Urinary bladder (tissue), 4 donors: ENCODE measurements around the gene ZNF408. TPM values are rescaled to one million over a fixed set of nuclear protein-coding genes. Genes with fewer than 3 reads are reported as not detected.

Experiments
- DNase-seq: peaks from one replicate; pipeline ENCODE4 v3.0.0-alpha.2; 2015; ENCODE audit errors: extremely low spot score
- H3K27ac ChIP-seq: one replicate; pipeline ENCODE4 v1.5.1; 2013; ENCODE audit warnings: low read depth, mild to moderate bottlenecking, moderate library complexity
- H3K36me3 ChIP-seq: one replicate; pipeline ENCODE4 v1.6.1; 2013; ENCODE audit warnings: mild to moderate bottlenecking, moderate library complexity; ENCODE audit not compliant: insufficient read depth
- H3K4me1 ChIP-seq: one replicate; pipeline ENCODE4 v1.6.1; 2013; ENCODE audit warnings: mild to moderate bottlenecking, moderate library complexity; ENCODE audit not compliant: insufficient read depth
- H3K4me3 ChIP-seq: one replicate; pipeline ENCODE4 v1.5.1; 2013; ENCODE audit warnings: low read depth, low read length
- WGBS: extraction: QIAGEN DNeasy Blood & Tissue Kit; methylation state at CpG from one replicate; pipeline ENCODE4 v1.1.7; 2013; 5-methylcytosine and 5-hydroxymethylcytosine counted together
- polyA plus RNA-seq: library from polyadenylated mRNA; stranded (reverse); fragments of 200-250 nt; gene quantifications from one replicate; pipeline ENCODE4 v1.2.3, GENCODE V29; 2013
- total RNA-seq: library from RNA; depleted of rRNA; stranded (reverse); fragments of >200 nt; gene quantifications from one replicate; pipeline ENCODE4 v1.2.3, GENCODE V29; 2014
- donor health status: healthy with polysubstance abuse.
- donor health status: healthy.

The ZNF408 gene
- total and polyA plus RNA-seq, 2 donors = 3.1 to 10.3 TPM

DNA sequence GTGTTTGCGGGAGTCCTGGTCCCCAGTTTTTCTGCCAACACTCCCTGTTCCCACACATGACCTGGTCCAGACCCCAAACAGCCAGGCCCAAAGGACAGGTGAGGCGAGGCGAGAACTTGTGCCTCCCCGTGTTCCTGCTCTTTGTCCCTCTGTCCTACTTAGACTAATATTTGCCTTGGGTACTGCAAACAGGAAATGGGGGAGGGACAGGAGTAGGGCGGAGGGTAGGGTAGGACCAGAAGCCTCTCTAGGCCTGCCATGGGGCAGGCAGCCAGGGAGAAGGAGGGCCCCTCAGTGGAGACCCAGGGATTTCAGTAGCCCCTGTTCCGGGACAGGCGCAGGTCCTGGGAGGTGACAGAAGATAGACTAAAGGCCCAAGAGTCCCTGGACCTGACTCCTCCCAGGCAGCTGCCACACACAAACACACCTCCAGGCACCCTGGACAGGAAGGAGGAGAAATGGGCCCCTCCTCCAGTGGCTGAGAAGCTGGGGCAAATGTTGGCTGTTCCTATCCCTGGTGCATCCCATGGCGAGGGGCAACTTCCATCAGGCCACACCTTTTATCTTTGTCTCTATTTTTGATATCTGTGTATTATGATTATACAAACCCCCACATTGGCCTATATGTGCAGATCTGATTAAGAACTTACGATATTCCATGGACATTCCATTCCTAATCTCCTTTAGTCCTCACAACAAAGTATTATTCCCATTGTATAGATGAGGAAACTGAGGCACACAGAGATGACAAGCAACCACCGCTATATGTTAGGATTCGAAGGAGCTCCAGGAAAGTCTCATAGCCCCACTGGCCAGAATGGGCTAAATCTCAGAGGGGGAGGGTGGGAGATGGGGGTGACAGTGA, 17.6 kb downstream of the ZNF408 start:
- peak; percentile 36 for DNase-seq
- Histone ChIP-seq H3K27ac (no peak overlapping the region), H3K4me3 (no peak overlapping the region), H3K36me3 (no peaks in the 10 kb centered on the region), H3K4me1 (no peaks in the 10 kb centered on the region)
- 76% methylated on average over 11 of the region's 11 CpGs for WGBS

DNA sequence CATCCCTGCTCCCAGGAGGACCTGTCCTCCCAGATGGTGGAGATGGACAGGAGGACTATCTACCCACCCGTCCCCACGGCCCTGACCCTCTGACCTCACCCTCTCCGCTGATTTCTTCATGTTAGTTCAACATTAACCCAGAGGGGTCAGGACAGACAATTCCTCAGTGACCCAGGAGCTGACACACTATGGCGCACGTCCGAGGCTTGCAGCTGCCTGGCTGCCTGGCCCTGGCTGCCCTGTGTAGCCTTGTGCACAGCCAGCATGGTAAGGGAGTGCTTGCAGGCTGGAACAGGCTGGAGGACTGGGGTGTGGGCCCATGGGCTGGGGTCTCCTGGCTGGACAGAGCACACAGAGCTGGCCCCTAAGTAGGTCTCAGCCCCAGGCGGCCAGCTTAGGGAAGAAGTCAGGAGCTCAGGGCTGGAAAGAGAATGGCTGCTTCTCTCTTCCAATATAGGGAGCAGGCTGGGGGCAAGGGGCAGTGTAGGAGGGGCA, 18.3 kb downstream of the ZNF408 start, which contains the start of gene F2:
Gene F2 (plus strand): TSS at position 166 of the 495 bp plus-strand sequence. CDS start 23 bp downstream, at position 189.
- WGBS = 74% methylated on average over 7 of the region's 7 CpGs
- H3K36me3 ChIP-seq = no peaks in the 10 kb centered on the region
- H3K4me3 ChIP-seq = no peak within 1 kb of the TSS
- DNase-seq = no peak
- H3K27ac ChIP-seq = no peak within 1 kb of the TSS
- H3K4me1 ChIP-seq = no peaks in the 10 kb centered on the region

DNA sequence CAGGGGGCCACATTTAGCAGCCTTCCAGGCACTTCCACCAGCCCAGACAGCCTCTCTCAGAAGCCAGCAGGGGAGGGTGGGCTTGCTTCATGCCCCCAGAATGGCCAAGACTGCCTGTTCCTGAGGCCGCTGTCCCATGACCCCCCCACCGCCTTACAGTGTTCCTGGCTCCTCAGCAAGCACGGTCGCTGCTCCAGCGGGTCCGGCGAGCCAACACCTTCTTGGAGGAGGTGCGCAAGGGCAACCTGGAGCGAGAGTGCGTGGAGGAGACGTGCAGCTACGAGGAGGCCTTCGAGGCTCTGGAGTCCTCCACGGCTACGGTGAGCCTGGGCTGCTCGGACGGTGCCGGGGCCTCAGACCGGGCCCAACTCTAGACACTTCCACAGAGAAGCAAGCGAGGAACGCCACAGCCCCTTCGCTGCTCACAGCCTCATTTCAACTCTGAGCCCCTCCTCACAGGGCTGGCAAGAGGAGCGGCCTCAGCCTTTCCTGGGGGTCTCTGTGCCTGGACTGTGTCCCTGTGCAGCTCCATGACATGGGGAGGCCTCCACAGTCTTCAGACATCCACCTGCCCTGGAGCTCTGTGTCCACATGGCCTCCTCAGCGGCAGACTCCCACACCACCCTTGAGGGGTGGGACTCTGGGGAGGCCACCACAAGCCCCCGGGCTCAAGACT, 18.9 kb downstream of the ZNF408 start:
- H3K36me3 ChIP-seq = no peaks in the 10 kb centered on the region
- no peak overlapping the region for H3K27ac ChIP-seq
- no peak overlapping the region for H3K4me3 ChIP-seq
- no peaks in the 10 kb centered on the region for H3K4me1 ChIP-seq
- WGBS = 88% methylated on average over 25 of the region's 25 CpGs
- no peak for DNase-seq

DNA sequence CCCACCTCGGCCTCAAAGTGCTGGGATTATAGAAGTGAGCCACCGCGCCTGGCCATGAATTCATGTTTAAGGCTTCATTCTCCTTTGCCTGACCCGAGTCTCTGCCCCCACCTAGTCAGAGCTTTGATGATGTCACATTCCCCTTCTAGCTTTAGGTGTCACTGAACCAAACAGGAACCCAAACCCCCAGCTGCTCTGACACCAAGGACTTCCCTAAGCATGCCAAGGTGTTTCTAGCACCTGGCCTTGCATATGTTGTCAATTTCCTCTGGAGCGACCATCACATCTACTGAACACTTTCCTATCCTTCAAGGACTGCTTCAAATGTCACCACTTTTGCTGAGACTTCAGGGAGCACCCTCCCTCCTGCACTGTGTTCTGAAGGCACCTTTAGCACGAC, 20.5 kb downstream of the ZNF408 start:
- 76% methylated on average over 6 of the region's 6 CpGs for WGBS
- no peak for DNase-seq
- Histone ChIP-seq H3K27ac (no peak overlapping the region), H3K36me3 (no peaks in the 10 kb centered on the region), H3K4me3 (no peak overlapping the region), H3K4me1 (no peaks in the 10 kb centered on the region)

DNA sequence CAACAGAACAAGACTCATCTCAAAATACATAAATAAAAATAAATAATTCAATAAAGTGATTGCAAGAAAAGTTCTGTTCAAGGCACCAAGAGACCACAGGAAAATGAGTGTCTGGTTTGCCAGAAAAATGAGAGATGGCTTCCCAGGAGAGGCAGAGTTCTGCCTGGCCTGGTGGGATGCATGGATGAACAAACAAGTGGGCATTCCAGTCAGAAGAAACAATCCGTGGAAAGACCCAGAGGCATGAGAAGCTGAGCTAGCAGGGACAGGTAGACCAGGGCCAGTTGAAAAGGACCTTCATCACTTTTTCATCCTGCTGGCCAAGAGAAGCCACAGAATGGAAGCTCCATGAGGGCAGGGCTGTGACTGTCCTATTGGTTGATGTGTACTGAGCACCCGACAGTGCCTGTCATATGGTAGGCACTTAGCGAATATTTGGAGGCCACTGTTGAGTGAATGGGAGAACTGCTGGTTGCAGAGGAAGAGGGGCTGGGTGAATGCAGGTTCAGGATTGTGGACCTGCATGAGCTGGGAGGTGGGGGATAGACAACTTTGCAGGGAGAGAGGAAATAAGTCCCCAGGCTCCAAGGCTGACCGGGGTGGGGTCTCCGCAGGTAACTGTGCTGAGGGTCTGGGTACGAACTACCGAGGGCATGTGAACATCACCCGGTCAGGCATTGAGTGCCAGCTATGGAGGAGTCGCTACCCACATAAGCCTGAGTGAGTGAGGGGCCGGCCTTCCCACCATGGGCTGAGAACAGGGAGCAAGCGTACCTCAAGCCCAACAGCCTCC, 21.9 kb downstream of the ZNF408 start:
- no peaks in the 10 kb centered on the region for H3K36me3 ChIP-seq
- 92% methylated on average over 11 of the region's 11 CpGs for WGBS
- no peaks in the 10 kb centered on the region for H3K4me1 ChIP-seq
- no peak for DNase-seq
- no peak overlapping the region for H3K4me3 ChIP-seq
- H3K27ac ChIP-seq = no peak overlapping the region

DNA sequence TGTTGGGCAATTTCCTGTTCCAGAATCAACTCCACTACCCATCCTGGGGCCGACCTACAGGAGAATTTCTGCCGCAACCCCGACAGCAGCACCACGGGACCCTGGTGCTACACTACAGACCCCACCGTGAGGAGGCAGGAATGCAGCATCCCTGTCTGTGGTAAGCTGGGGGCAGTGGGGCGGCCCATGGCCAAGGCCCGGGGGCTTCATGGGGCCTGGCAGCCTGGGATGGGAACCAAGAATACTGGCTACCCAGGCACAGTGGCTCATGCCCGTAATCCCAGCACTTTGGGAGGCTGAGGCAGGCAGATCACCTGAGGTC, 22.5 kb downstream of the ZNF408 start:
- DNase-seq = no peak
- no peaks in the 10 kb centered on the region for H3K36me3 ChIP-seq
- H3K4me3 ChIP-seq = no peak overlapping the region
- no peak overlapping the region for H3K27ac ChIP-seq
- no peaks in the 10 kb centered on the region for H3K4me1 ChIP-seq
- WGBS = 80% methylated on average over 8 of the region's 8 CpGs

DNA sequence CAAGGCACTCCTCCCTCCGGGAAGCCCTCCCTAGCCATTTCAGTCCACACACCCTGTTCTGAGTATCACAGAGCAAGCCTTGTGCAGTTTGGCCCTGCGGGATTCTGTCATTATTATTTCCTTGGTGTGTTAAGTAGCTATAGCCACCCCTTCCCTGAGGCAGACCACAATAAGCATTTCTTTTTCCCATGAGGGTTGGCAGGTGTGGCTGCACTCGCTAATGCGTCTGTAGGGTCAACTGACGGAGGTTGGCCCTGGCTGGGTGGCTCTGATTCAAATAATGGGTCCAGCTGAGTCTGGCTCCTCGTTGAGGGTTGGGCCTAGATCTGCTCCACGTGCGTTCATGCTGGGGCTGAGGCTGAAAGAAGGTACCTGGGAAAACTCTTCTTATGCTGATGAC, 23.3 kb downstream of the ZNF408 start:
- H3K27ac ChIP-seq = no peak overlapping the region
- DNase-seq = no peak
- 62% methylated on average over 8 of the region's 8 CpGs for WGBS
- no peaks in the 10 kb centered on the region for H3K36me3 ChIP-seq
- no peak overlapping the region for H3K4me3 ChIP-seq
- no peaks in the 10 kb centered on the region for H3K4me1 ChIP-seq

DNA sequence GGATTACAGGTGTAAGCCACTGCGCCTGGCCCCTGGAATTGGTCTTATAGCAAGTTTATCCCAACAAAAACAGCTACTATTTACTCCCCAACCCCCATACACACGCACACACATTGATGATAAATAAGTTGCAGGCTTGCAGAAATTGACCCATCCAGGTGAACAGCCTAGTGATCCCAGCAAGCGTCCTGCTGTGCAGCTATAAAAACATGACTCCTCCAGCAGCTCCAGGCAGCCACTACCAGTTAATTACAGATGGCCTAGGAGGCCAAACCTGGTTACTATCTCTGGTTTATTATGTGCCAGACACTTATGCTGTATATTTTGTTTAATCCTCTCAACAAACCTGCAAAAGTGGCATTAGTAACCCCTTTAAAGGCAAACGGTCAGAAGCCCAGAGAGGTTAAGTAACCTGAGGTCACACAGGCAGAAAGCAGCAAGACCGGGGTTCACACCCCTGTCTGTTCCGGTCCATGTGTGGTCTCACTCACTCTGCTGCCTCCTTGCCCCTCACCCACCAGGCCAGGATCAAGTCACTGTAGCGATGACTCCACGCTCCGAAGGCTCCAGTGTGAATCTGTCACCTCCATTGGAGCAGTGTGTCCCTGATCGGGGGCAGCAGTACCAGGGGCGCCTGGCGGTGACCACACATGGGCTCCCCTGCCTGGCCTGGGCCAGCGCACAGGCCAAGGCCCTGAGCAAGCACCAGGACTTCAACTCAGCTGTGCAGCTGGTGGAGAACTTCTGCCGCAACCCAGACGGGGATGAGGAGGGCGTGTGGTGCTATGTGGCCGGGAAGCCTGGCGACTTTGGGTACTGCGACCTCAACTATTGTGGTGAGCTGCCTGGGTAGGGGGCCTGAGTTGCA, 24.7 kb downstream of the ZNF408 start:
- Histone ChIP-seq H3K36me3 (no peaks in the 10 kb centered on the region), H3K4me3 (no peak overlapping the region), H3K4me1 (no peaks in the 10 kb centered on the region), H3K27ac (no peak overlapping the region)
- DNase-seq = no peak
- 83% methylated on average over 19 of the region's 19 CpGs for WGBS

DNA sequence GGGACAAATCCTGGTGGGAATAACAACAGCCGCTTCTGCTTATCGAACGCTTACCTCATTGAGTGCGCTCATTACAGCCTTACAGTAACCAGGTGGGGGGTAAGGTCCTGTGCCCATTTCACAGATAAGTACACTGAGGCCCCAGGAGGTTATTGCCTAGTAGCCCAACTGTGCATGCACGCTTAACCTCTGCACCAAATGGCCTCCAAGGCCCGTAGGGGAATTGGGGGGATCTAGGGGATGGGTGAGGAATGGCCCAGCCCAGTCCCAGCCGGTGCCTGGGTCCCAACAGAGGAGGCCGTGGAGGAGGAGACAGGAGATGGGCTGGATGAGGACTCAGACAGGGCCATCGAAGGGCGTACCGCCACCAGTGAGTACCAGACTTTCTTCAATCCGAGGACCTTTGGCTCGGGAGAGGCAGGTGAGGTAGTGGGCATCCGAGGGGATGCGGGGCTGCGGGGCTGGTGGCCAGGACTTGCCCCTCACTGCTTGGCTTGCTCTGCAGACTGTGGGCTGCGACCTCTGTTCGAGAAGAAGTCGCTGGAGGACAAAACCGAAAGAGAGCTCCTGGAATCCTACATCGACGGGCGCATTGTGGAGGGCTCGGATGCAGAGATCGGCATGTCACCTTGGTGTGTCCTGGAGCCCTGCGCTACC, 25.5 kb downstream of the ZNF408 start:
- Histone ChIP-seq H3K4me3 (no peak overlapping the region), H3K27ac (no peak overlapping the region), H3K36me3 (no peaks in the 10 kb centered on the region), H3K4me1 (no peaks in the 10 kb centered on the region)
- no peak for DNase-seq
- 92% methylated on average over 26 of the region's 26 CpGs for WGBS

DNA sequence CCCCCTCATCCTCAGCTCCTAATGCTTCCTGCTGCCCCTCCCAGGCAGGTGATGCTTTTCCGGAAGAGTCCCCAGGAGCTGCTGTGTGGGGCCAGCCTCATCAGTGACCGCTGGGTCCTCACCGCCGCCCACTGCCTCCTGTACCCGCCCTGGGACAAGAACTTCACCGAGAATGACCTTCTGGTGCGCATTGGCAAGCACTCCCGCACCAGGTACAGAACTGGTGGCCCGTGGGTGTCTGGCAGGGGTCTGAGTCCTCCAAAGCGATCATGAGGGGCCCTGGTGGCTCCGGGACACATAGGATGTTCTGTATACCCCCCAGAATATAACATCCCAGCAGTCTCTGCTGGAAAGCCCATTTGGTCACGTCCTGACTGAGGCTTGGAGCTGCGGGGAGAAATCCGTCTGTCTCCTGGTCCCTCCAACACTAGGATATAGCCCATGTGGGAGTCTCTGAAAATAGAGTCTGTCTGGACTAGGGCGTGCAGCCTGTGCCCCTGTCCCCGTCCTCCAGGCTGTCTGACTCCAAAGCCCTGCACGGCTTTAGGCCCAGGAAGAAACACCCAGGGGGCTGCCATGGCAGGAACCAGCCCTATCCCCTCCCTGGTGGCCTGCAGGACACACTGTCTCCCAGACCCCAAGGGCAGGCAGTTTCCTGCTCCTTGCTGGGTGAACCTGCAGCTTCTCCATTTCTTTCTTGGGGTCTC, 27.3 kb downstream of the ZNF408 start:
- DNase-seq = no peak
- 89% methylated on average over 17 of the region's 17 CpGs for WGBS
- Histone ChIP-seq H3K36me3 (no peaks in the 10 kb centered on the region), H3K27ac (no peak overlapping the region), H3K4me1 (no peaks in the 10 kb centered on the region), H3K4me3 (no peak overlapping the region)

DNA sequence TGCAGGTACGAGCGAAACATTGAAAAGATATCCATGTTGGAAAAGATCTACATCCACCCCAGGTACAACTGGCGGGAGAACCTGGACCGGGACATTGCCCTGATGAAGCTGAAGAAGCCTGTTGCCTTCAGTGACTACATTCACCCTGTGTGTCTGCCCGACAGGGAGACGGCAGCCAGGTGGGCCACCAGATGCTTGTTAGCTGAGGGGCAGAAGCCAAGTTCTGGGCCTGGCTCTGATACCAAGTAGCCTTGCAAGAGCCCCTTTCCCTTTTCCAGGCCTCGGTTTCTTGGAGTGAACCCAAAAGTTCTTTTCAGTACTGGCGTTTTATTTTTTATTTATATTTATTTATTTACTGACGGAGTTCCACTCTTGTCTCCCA, 27.8 kb downstream of the ZNF408 start:
- no peaks in the 10 kb centered on the region for H3K36me3 ChIP-seq
- WGBS = 79% methylated on average over 9 of the region's 9 CpGs

More for the DNA sequence above, 27.8 kb downstream of the ZNF408 start:
- H3K4me3 ChIP-seq = no peak overlapping the region
- no peak for DNase-seq
- H3K27ac ChIP-seq = no peak overlapping the region
- H3K4me1 ChIP-seq = no peaks in the 10 kb centered on the region
